ENCODE data around the gene CNOT8. TPM values are rescaled to one million over a fixed set of nuclear protein-coding genes. Genes with fewer than 3 reads are reported as not detected.

CNOT8 gene
- polyA plus RNA-seq, 2 of the 4 experiments (the other 2 are of a cell fraction), result 40.6 to 52.7 TPM

DNA sequence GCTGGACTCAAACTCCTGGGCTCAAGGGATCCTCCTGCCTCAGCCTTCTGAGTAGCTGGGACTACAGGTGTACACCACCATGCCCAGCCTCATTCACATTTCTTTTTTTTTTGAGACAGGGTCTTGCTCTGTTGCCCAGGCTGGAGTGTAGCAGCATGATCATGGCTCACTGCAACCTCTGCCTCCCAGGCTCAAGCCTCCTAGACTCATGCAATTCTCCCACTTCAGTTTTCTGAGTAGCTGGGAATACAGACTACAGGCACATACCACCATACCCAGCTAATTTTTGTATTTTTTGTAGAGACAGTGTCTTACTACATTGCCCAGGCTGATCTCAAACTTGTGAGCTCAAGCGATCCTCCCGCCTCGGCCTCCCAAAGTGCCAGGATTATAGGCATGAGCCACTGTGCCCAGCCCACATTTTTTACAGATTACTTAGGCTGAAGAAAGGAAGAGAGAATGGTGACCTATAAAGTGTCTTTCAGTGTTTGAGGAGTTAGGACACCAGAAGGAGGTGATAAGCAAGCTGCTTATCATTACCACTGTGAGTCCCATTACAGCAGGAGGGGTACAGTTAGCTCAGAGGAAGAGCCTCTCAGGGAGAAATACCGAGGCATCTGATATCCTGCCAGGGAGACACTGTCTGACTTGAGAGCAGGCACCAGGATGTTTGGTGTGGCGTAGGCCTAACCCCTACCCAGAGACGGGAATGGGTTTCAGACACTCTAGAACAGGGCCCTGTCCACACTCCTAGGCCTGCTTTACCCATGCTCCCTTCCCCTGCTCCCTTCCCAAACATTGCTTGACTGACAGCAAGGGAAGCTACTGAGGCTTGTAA is 17.8 kb upstream of the CNOT8 start (continued):
- no peak for TF ChIP-seq FOSL2 (IDR thresholded peaks at IDR 0.05)
- TF ChIP-seq FOSL2 (CRISPR knock-in tag; IDR thresholded peaks at IDR 0.05), result no peak
- no peak for TF ChIP-seq ZC3H11A (IDR thresholded peaks at IDR 0.05)
- TF ChIP-seq KDM5A (IDR thresholded peaks at IDR 0.05), result no peak
- TF ChIP-seq, protein P1, sequence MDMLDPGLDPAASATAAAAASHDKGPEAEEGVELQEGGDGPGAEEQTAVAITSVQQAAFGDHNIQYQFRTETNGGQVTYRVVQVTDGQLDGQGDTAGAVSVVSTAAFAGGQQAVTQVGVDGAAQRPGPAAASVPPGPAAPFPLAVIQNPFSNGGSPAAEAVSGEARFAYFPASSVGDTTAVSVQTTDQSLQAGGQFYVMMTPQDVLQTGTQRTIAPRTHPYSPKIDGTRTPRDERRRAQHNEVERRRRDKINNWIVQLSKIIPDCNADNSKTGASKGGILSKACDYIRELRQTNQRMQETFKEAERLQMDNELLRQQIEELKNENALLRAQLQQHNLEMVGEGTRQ (IDR thresholded peaks at IDR 0.05), result no peak
- TF ChIP-seq RNF2 (IDR thresholded peaks at IDR 0.05; ENCODE audit: borderline replicate concordance, low read depth), result no peak

DNA sequence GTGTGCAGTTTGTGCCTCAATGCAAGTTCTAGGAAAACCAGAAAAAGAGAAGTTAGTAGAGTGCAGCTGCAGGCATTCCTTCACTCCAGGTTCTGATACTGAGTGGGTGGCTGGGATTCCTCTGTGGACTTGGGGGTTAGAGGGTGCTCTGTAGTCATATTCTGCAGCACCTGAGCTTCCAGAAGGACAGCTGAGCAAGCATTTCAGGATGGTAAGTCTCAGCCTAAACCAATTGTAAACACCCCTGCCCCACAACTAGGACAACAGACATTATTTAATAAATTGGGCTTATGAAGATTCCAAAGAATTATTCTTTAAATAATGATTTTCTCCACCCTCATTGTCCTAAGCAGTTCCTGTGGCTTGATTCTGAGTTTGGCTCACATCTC is 17.2 kb upstream of the CNOT8 start:
- no peaks in the 10 kb centered on the region for H3K9me3 ChIP-seq
- H3K27ac ChIP-seq, result no peak overlapping the region
- no peak overlapping the region for H3K4me2 ChIP-seq
- ChIA-PET POLR2A (interaction anchor here (1.1 kb wide), 2 partner anchors 16 kb away, joined by 3 to 4 read pairs; no protein-coding TSS in a partner anchor), CTCF (interaction anchor here (0.6 to 0.8 kb wide), 2 partner anchors 19 to 187 kb away, joined by 3 to 4 read pairs; no protein-coding TSS in a partner anchor)
- H3K4me3 ChIP-seq, result no peak overlapping the region
- no peaks in the 10 kb centered on the region for H3K4me1 ChIP-seq
- FAIRE-seq (no peak), ATAC-seq (no peak), DNase-seq (ENCODE audit: low read depth in 1 of 2, low spot score in 1 of 2) (no peak)
- TF ChIP-seq HOXB5 (CRISPR knock-in tag; IDR thresholded peaks at IDR 0.05), result no peak
- TF ChIP-seq CBX2 (IDR thresholded peaks at IDR 0.05; ENCODE audit: borderline replicate concordance, low read depth), result no peak
- no peak for TF ChIP-seq CTCF (IDR thresholded peaks at IDR 0.05)

DNA sequence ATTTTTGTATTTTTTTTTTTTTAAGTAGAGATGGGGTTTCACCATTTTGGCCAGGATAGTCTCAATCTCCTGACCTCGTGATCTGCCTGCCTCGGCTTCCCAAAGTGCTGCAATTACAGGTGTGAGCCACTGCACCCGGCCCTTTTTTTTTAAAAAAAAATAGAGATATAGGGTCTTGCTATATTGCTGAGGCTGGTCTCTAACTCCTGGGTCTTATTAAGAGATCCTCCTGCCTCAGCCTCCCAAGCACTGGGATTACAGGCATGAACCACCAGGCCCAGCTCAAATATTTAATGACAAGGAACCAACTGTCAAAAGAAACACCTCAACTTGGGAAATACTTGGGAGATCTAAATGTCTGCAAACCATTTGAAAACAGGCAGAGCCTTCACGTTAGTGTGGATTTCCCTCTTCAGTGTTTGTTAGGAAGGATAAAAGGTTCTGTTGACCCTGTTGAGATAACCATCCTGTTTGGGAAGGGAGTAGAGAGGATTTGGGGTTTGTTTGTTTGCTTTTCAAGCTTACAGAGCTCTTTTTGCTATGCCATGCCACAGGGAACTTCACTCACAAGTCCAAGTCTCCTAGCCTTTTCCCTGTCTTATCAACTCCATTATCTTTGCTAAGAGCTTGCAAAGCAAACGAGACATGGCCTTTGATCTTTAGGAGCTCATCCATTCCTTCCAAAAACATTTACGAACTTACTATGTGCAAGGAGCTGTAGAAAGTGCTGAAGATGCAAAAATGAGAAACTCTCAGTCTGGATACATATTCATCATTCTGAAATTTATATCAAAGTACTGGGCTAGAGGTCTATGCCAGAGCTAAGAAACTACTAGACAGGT is 15.5 kb upstream of the CNOT8 start:
- H3K27ac ChIP-seq, result no peak overlapping the region
- ChIA-PET POLR2A (interaction anchor here (1.3 kb wide), 1 partner anchor 16 kb away, joined by 4 read pairs; the partner anchor contains the start of gene CNOT8), CTCF (interaction anchor here (1.1 to 1.3 kb wide), 3 partner anchors 9 to 193 kb away, joined by 3 read pairs; no protein-coding TSS in a partner anchor)
- no peak overlapping the region for H3K4me2 ChIP-seq
- no peak overlapping the region for H3K4me3 ChIP-seq
- DNase-seq (ENCODE audit: low read depth in 1 of 2, low spot score in 1 of 2), result no peak
- ATAC-seq, result no peak
- peak; percentile 93 for TF ChIP-seq MAFK (IDR thresholded peaks at IDR 0.05; ENCODE audit: partially characterized antibody)
- TF ChIP-seq CBX2 (IDR thresholded peaks at IDR 0.05; ENCODE audit: borderline replicate concordance, low read depth), result no peak
- H3K9me3 ChIP-seq, result no peaks in the 10 kb centered on the region
- 81% methylated on average over 6 of the region's 6 CpGs for WGBS (ENCODE audit: missing lambda C conversion rate)
- no peak for FAIRE-seq
- H3K4me1 ChIP-seq, result no peaks in the 10 kb centered on the region

DNA sequence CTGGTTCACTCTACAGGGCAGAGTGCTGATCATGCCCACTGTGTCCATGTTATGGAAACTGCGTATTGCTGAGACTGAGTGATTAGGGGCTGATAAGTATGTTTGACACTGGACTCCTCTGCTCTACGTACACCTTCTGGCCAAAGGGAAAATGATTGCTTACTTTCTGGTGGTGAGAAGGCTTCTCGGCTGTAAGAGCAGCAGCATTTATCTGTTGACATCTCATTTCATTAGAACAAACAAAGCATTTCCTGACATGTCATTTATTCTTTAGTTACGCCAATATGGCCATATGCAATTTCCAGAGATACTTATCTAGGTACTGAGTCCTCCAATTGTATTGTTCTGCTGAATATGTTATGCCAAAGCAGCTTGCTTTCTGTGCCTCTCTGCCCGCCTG is 13.6 kb upstream of the CNOT8 start:
- no peak overlapping the region for H3K4me3 ChIP-seq
- H3K27ac ChIP-seq, result no peak overlapping the region
- no peak for DNase-seq (ENCODE audit: low read depth in 1 of 2, low spot score in 1 of 2)
- no peak for FAIRE-seq
- no peak overlapping the region for H3K4me2 ChIP-seq
- ChIA-PET CTCF (interaction anchor here (0.6 to 1.3 kb wide), 4 partner anchors 11 to 195 kb away, joined by 3 read pairs; no protein-coding TSS in a partner anchor), POLR2A (no interaction called here)
- ATAC-seq, result no peak; a peak in 1 of 6 replicates
- TF ChIP-seq, protein P2, sequence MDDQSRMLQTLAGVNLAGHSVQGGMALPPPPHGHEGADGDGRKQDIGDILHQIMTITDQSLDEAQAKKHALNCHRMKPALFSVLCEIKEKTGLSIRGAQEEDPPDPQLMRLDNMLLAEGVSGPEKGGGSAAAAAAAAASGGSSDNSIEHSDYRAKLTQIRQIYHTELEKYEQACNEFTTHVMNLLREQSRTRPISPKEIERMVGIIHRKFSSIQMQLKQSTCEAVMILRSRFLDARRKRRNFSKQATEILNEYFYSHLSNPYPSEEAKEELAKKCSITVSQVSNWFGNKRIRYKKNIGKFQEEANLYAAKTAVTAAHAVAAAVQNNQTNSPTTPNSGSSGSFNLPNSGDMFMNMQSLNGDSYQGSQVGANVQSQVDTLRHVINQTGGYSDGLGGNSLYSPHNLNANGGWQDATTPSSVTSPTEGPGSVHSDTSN (IDR thresholded peaks at IDR 0.05), result no peak
- no peak for TF ChIP-seq CTCF (IDR thresholded peaks at IDR 0.05)
- TF ChIP-seq EHF (CRISPR knock-in tag; IDR thresholded peaks at IDR 0.05), result no peak
- no peak for TF ChIP-seq JUNB (IDR thresholded peaks at IDR 0.05)
- no peak for TF ChIP-seq HDAC2 (IDR thresholded peaks at IDR 0.05)
- TF ChIP-seq PHF8 (IDR thresholded peaks at IDR 0.05; ENCODE audit: borderline replicate concordance, low read depth), result no peak
- no peak for TF ChIP-seq BCL3 (IDR thresholded peaks at IDR 0.05)
- 79% methylated on average over 5 of the region's 5 CpGs for WGBS (ENCODE audit: missing lambda C conversion rate)
- no peaks in the 10 kb centered on the region for H3K4me1 ChIP-seq
- H3K9me3 ChIP-seq, result no peaks in the 10 kb centered on the region

Measured in A549 (cell line).